ENCODE data around the gene NTNG1.

The NTNG1 gene

DNA sequence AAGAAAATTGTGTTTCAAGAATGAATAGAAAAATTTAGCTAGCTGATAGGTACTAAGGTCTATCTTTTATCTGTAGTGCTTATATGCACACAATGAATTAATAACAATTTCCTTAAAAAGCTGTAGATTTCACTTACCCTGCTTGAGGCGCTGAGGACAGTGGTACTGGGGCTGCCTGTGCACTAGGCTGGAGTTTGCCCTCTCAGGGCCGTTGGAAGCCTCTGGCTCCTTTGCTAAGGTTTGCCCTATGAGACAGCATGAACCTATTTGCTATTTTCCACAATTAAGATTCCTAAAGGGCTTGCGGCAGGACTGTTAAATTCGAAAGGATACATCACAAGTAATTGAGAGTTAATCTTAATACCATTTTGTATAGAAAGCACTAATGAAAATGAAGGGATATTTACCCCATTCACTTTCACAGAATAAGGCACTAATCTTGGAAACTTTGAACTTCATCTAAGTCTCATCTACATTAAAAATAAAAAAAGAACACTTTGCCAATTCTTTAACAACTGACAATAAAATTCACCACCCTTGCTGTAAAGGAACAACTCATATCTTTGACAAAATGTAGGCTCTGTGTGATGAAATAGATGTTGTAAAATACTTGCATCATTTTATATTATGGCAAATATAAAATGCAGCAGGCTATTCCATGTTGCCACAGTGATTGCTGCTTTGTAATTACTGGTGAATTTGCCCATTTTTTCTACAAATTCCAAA, 293.0 kb downstream of the NTNG1 start:
- Mint-ChIP-seq H3K36me3 (ENCODE audit: low read depth) (no peaks in the 10 kb centered on the region), H3K4me1 (peaks cover 9% of the 10 kb centered on the region), H3K9me3 (no peaks in the 10 kb centered on the region), H3K27ac (no peak overlapping the region), H3K4me3 (no peak overlapping the region), H3K27me3 (ENCODE audit: low read depth, poor library complexity) (no peaks in the 10 kb centered on the region)
- DNase-seq, result no peak
- TF ChIP-seq, protein P1, sequence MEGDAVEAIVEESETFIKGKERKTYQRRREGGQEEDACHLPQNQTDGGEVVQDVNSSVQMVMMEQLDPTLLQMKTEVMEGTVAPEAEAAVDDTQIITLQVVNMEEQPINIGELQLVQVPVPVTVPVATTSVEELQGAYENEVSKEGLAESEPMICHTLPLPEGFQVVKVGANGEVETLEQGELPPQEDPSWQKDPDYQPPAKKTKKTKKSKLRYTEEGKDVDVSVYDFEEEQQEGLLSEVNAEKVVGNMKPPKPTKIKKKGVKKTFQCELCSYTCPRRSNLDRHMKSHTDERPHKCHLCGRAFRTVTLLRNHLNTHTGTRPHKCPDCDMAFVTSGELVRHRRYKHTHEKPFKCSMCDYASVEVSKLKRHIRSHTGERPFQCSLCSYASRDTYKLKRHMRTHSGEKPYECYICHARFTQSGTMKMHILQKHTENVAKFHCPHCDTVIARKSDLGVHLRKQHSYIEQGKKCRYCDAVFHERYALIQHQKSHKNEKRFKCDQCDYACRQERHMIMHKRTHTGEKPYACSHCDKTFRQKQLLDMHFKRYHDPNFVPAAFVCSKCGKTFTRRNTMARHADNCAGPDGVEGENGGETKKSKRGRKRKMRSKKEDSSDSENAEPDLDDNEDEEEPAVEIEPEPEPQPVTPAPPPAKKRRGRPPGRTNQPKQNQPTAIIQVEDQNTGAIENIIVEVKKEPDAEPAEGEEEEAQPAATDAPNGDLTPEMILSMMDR (IDR thresholded peaks at IDR 0.05), result no peak

DNA sequence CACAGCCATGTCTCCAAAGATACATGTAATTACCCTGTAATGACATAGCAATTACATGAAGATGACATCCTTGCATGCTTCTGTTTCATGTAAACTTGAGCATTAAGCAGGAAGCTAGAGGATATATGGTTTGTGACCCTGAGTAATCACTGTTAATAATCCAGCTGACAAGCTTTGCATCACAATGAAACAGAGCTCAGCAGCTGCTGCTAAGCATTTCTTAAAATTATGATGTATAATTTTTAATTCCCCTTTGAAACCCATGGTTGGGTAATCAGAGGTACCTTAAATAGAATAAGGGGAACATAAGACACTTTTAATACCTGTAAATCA, 293.5 kb downstream of the NTNG1 start:
- H3K27me3 Mint-ChIP-seq (ENCODE audit: low read depth, poor library complexity), result no peaks in the 10 kb centered on the region
- H3K9me3 Mint-ChIP-seq, result no peaks in the 10 kb centered on the region
- no peak overlapping the region for H3K27ac Mint-ChIP-seq
- no peak overlapping the region for H3K4me3 Mint-ChIP-seq
- no peak for DNase-seq
- H3K4me1 Mint-ChIP-seq, result peaks cover 9% of the 10 kb centered on the region
- TF ChIP-seq, protein P1 (IDR thresholded peaks at IDR 0.05), result no peak
- H3K36me3 Mint-ChIP-seq (ENCODE audit: low read depth), result no peaks in the 10 kb centered on the region

GRCh38 chr1:107436552-107437241, 295.9 kb downstream of the NTNG1 start:
- Mint-ChIP-seq H3K36me3 (ENCODE audit: low read depth) (no peaks in the 10 kb centered on the region), H3K9me3 (no peaks in the 10 kb centered on the region), H3K27me3 (ENCODE audit: low read depth, poor library complexity) (no peaks in the 10 kb centered on the region), H3K4me3 (no peak overlapping the region), H3K27ac (no peak overlapping the region), H3K4me1 (peaks cover 9% of the 10 kb centered on the region)
- TF ChIP-seq, protein P1 (IDR thresholded peaks at IDR 0.05), result no peak
- peak; percentile 4 for DNase-seq

DNA sequence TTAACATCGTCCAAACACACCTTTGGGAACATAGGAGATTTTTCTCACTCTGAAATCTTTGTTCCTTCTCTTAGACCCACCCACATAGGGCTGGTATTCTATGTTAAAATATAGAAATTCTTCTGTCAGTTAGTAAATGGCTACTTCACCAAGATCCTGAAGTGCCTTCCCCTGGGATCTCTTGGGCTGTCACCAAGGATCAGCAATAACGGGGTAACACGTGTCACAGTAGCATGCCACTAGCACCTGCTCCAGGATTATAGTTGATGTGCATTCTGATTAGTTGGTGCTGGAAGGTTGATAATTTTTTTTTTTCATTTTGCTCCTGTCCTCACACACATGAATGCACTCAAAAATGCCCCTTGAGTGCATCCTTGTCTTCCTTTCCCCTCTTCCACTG, 298.7 kb downstream of the NTNG1 start:
- H3K4me1 Mint-ChIP-seq, result peaks cover 9% of the 10 kb centered on the region
- no peaks in the 10 kb centered on the region for H3K9me3 Mint-ChIP-seq
- H3K27ac Mint-ChIP-seq, result no peak overlapping the region
- H3K27me3 Mint-ChIP-seq (ENCODE audit: low read depth, poor library complexity), result no peaks in the 10 kb centered on the region
- H3K4me3 Mint-ChIP-seq, result no peak overlapping the region
- TF ChIP-seq, protein P1 (IDR thresholded peaks at IDR 0.05), result no peak
- no peak for DNase-seq
- no peaks in the 10 kb centered on the region for H3K36me3 Mint-ChIP-seq (ENCODE audit: low read depth)

- Mint-ChIP-seq H3K4me3 (no peak overlapping the region), H3K9me3 (no peaks in the 10 kb centered on the region), H3K27me3 (ENCODE audit: low read depth, poor library complexity) (no peaks in the 10 kb centered on the region), H3K36me3 (ENCODE audit: low read depth) (no peaks in the 10 kb centered on the region), H3K4me1 (peaks cover 6% of the 10 kb centered on the region), H3K27ac (no peak overlapping the region)
- DNase-seq, result no peak
- TF ChIP-seq, protein P1 (IDR thresholded peaks at IDR 0.05), result no peak
Measured at GRCh38 chr1:107442551-107442950, 301.7 kb downstream of the NTNG1 start.

DNA sequence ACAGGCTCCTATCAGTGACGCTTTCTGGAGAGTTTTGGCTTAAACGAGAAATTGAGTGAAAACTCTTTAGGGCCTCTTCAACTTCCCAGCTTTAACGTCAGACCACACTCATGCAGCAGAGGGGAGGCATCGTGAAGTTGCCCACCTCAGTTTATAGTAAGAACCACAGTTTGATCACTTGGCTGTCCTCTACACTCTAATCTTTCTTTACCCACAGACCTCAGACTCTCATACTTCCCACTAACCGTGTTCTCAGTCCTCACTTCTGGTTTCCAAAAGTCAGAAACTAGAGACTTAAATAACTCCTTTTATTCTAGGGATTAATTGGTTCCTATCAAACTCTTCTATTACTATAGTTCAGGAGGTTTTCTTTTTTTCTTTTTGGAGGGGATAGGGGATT, 302.2 kb downstream of the NTNG1 start:
- H3K36me3 Mint-ChIP-seq (ENCODE audit: low read depth), result no peaks in the 10 kb centered on the region
- TF ChIP-seq, protein P1 (IDR thresholded peaks at IDR 0.05), result no peak
- H3K4me3 Mint-ChIP-seq, result no peak overlapping the region
- H3K9me3 Mint-ChIP-seq, result no peaks in the 10 kb centered on the region
- H3K27me3 Mint-ChIP-seq (ENCODE audit: low read depth, poor library complexity), result no peaks in the 10 kb centered on the region
- peaks cover 6% of the 10 kb centered on the region for H3K4me1 Mint-ChIP-seq
- no peak overlapping the region for H3K27ac Mint-ChIP-seq
- DNase-seq, result no peak

All from nephron progenitor cell (in vitro differentiated cells).